Neural cell (in vitro differentiated cells): ENCODE data around the gene FAM210B. TPM values are rescaled to one million over a fixed set of nuclear protein-coding genes. Genes with fewer than 3 reads are reported as not detected.
A peak's percentile ranks its signal among the peaks of the same experiment; 100 is the strongest.
"Not testable (repeated sequence)": the region's sequence is repeated elsewhere in the genome, so short reads cannot be mapped to it uniquely, and the experiment has no call there.

ENCODE experiments used
- H2AFZ ChIP-seq: fragments of 200-600, 300-800 bp; sonication (generic), shearing (Covaris generic); 2 replicates; pipeline ENCODE4 v1.6.0; 2014; ENCODE audit warnings: low read depth, mild to moderate bottlenecking, antibody characterized with exemption, low read length, moderate library complexity
- H3F3A ChIP-seq: fragments of 200-600 bp; shearing (Covaris generic); 2 replicates; pipeline ENCODE4 v1.6.1; 2016; ENCODE audit warnings: mild to moderate bottlenecking, moderate library complexity, mixed read lengths, antibody characterized with exemption, low read length; ENCODE audit not compliant: insufficient read depth, poor library complexity, severe bottlenecking
- H3K27ac ChIP-seq: fragments of 200-600, 300-800 bp; sonication (generic), shearing (Covaris generic); 2 replicates; pipeline ENCODE4 v1.5.1; 2014; ENCODE audit warnings: mild to moderate bottlenecking, low read length, moderate library complexity
- H3K27me3 ChIP-seq: fragments of 300-800, 200-600 bp; sonication (generic), shearing (Covaris generic); 2 replicates; pipeline ENCODE4 v1.6.0; 2014; ENCODE audit warnings: mild to moderate bottlenecking, low read depth, low read length, moderate library complexity; ENCODE audit not compliant: insufficient read depth
- H3K36me3 ChIP-seq: fragments of 300-800, 200-600 bp; sonication (generic), shearing (Covaris generic); 2 replicates; pipeline ENCODE4 v1.5.1; 2014; ENCODE audit warnings: mild to moderate bottlenecking, antibody characterized with exemption, low read length, moderate library complexity; ENCODE audit not compliant: insufficient read depth
- H3K4me2 ChIP-seq: fragments of 300-800, 200-600 bp; sonication (generic), shearing (Covaris generic); 2 replicates; pipeline ENCODE4 v1.6.0; 2014; ENCODE audit warnings: mild to moderate bottlenecking, low read length
- H3K4me3 ChIP-seq: fragments of 300-800, 200-600 bp; sonication (generic), shearing (Covaris generic); 2 replicates; pipeline ENCODE4 v1.5.1; 2014; ENCODE audit warnings: mild to moderate bottlenecking, low read length, moderate library complexity
- H3K79me2 ChIP-seq: fragments of 200-600 bp; shearing (Covaris generic); replicated peaks from 2 replicates; pipeline ENCODE4 v1.6.0; 2014; ENCODE audit warnings: mild to moderate bottlenecking, low read length, moderate library complexity; ENCODE audit not compliant: insufficient read depth
- H3K9ac ChIP-seq: fragments of 300-800, 200-600 bp; sonication (generic), shearing (Covaris generic); 2 replicates; pipeline ENCODE4 v1.6.1; 2016; ENCODE audit warnings: mild to moderate bottlenecking, low read length, mixed read lengths
- H3K9me2 ChIP-seq: fragments of 200-600 bp; shearing (Covaris generic); 2 replicates; pipeline ENCODE4 v1.6.1; 2016; ENCODE audit warnings: mild to moderate bottlenecking, low read length, mixed read lengths; ENCODE audit not compliant: insufficient read depth
- H3K9me3 ChIP-seq: fragments of 200-600, 300-800 bp; sonication (generic), shearing (Covaris generic); 2 replicates; pipeline ENCODE4 v1.6.1; 2016; ENCODE audit warnings: mild to moderate bottlenecking, mixed run types, low read length, moderate library complexity, mixed read lengths
- H4K20me1 ChIP-seq: fragments of 200-600 bp; shearing (Covaris generic); 2 replicates; pipeline ENCODE4 v1.6.1; 2016; ENCODE audit warnings: mild to moderate bottlenecking, mixed run types; ENCODE audit not compliant: insufficient read depth
- EZH2 ChIP-seq: fragments of 200-600, 300-800 bp; shearing (Covaris generic), sonication (generic); IDR thresholded peaks from 2 replicates; pipeline ENCODE4 v1.6.1; 2014; ENCODE audit warnings: antibody characterized with exemption, low read length, borderline replicate concordance, mild to moderate bottlenecking; ENCODE audit not compliant: insufficient read depth, poor library complexity, severe bottlenecking
- MXI1 ChIP-seq: fragments of 450-650 bp; conservative IDR thresholded peaks from 2 replicates; pipeline ENCODE4 v1.6.1; 2014; ENCODE audit warnings: antibody characterized with exemption, mild to moderate bottlenecking; ENCODE audit not compliant: poor library complexity, severe bottlenecking
- POLR2AphosphoS5 ChIP-seq: IDR thresholded peaks from 2 replicates; pipeline ENCODE4 v1.6.1; 2012
- RAD21 ChIP-seq: fragments of 450-650 bp; conservative IDR thresholded peaks from 2 replicates; pipeline ENCODE4 v1.6.1; 2014; ENCODE audit warnings: antibody characterized with exemption, mild to moderate bottlenecking, moderate library complexity
- SMC3 ChIP-seq: fragments of 450-650 bp; conservative IDR thresholded peaks from 2 replicates; pipeline ENCODE4 v1.6.1; 2014; ENCODE audit warnings: antibody characterized with exemption, mild to moderate bottlenecking, moderate library complexity; ENCODE audit not compliant: poor library complexity
- polyA plus RNA-seq: library from polyadenylated mRNA; depleted of rRNA; stranded (reverse); fragments of >200 nt; gene quantifications from 2 replicates; pipeline ENCODE4 v1.2.3, GENCODE V29; 2014
- TF ChIP-seq, protein P1 (sequence below): IDR thresholded peaks from 2 replicates; pipeline ENCODE4 v1.6.1; 2012; ENCODE audit warnings: borderline replicate concordance

Gene FAM210B
- polyA plus RNA-seq, 1 donor from 2014 or later = 6.6 TPM

DNA sequence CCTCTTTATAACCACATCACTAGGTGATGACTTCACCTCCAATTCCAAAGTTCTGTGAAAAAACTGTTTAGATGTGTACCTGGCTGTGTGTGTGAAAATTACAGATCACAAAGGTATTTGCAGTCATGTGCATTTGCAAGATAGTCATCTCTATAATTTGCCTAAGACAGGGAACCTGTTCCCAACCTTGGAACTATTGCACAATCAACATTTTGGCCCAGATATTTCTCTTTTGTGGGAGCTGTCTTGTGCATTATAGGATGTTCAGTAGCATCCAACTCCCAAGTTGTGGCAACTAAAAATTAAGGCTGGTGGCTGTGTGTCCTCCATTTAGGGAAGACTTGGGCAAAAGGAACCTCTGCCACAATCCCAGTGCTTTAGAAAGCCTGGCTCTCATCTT is 34.0 kb upstream of the FAM210B start:
- Histone ChIP-seq H3K9me3 (no peaks in the 10 kb centered on the region), H3K9ac (no peak overlapping the region)

DNA sequence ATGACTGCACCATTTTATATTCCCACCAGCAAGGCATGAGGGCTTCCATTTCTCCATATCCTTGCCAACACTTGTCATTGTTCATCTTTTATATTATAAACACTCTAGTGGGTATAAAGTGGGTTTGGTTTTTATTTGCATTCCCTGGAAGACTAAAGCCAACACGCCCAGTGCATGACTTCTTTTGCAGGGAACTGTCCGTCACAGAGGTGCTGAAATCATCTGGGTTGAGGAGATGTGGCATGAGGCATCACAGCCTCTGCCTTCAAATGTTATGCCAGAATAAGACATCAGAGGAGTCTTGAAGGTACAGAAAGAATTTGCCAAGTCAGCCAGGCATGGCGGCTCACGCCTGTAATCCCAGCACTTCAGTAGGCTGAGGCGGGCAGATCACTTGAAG is 29.9 kb upstream of the FAM210B start:
- TF ChIP-seq EZH2 = no peak
- TF ChIP-seq, protein P1, sequence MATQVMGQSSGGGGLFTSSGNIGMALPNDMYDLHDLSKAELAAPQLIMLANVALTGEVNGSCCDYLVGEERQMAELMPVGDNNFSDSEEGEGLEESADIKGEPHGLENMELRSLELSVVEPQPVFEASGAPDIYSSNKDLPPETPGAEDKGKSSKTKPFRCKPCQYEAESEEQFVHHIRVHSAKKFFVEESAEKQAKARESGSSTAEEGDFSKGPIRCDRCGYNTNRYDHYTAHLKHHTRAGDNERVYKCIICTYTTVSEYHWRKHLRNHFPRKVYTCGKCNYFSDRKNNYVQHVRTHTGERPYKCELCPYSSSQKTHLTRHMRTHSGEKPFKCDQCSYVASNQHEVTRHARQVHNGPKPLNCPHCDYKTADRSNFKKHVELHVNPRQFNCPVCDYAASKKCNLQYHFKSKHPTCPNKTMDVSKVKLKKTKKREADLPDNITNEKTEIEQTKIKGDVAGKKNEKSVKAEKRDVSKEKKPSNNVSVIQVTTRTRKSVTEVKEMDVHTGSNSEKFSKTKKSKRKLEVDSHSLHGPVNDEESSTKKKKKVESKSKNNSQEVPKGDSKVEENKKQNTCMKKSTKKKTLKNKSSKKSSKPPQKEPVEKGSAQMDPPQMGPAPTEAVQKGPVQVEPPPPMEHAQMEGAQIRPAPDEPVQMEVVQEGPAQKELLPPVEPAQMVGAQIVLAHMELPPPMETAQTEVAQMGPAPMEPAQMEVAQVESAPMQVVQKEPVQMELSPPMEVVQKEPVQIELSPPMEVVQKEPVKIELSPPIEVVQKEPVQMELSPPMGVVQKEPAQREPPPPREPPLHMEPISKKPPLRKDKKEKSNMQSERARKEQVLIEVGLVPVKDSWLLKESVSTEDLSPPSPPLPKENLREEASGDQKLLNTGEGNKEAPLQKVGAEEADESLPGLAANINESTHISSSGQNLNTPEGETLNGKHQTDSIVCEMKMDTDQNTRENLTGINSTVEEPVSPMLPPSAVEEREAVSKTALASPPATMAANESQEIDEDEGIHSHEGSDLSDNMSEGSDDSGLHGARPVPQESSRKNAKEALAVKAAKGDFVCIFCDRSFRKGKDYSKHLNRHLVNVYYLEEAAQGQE = peak; percentile 45
- H3K9ac ChIP-seq = no peak overlapping the region
- no peaks in the 10 kb centered on the region for H3K9me2 ChIP-seq
- no peak overlapping the region for H3K4me2 ChIP-seq
- H3K4me3 ChIP-seq = no peak overlapping the region
- H3K9me3 ChIP-seq = no peaks in the 10 kb centered on the region
- H3F3A ChIP-seq = no peaks in the 10 kb centered on the region
- no peaks in the 10 kb centered on the region for H3K27me3 ChIP-seq
- H4K20me1 ChIP-seq = no peaks in the 10 kb centered on the region
- no peaks in the 10 kb centered on the region for H3K36me3 ChIP-seq
- H3K79me2 ChIP-seq = no peaks in the 10 kb centered on the region
- H2AFZ ChIP-seq = no peak overlapping the region
- no peak overlapping the region for H3K27ac ChIP-seq

More for the DNA sequence above, 34.0 kb upstream of the FAM210B start:
- Histone ChIP-seq H3K79me2 (no peaks in the 10 kb centered on the region), H3K27me3 (no peaks in the 10 kb centered on the region), H4K20me1 (no peaks in the 10 kb centered on the region), H3K36me3 (no peaks in the 10 kb centered on the region), H3K27ac (no peak overlapping the region), H2AFZ (no peak overlapping the region), H3F3A (no peaks in the 10 kb centered on the region), H3K4me2 (no peak overlapping the region), H3K4me3 (no peak overlapping the region), H3K9me2 (no peaks in the 10 kb centered on the region)
- no peak for TF ChIP-seq SMC3
- TF ChIP-seq MXI1 = no peak
- TF ChIP-seq RAD21 = no peak
- no peak for TF ChIP-seq POLR2AphosphoS5

DNA sequence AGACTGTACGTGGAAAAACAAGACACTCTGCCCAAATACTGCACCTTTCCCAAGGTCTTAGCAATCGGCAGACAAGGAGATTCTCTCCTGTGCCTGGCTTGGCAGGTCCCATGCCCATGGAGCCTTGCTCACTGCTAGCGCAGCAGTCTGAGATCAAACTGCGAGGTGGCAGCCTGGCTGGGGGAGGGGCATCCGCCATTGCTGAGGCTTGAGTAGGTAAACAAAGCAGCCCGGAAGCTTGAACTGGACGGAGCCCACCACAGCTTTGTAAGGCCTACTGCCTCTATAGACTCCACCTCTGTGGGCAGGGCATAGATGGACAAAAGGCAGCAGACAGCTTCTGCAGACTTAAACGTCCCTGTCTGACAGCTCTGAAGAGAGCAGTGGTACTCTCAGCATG is 22.1 kb upstream of the FAM210B start:
- not testable (repeated sequence) for H3K9me3 ChIP-seq, H3K36me3 ChIP-seq, H3K9me2 ChIP-seq, H2AFZ ChIP-seq, H3K27ac ChIP-seq, H3K27me3 ChIP-seq, H3F3A ChIP-seq, H3K9ac ChIP-seq, H3K79me2 ChIP-seq, H4K20me1 ChIP-seq, H3K4me3 ChIP-seq, H3K4me2 ChIP-seq

DNA sequence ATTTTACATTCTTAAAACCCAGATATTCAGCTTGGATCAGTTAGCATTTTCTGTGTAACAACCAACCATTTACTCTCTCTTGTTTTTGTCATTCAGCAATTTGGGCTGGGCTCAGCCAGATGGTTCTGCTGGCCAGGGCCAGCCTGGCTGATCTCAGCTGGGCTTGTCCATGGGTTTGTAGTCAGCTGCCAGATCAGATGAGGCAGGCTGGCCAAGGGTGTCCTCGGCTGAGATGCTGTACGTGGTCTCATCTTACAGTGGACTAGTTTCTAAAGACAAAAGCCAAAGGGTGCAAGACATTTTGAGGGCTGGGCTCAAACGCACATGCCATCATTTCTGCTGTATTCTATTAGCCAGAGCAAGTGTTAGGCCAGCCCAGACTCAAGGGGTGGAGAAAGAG is 16.0 kb upstream of the FAM210B start:
- Histone ChIP-seq H3K4me3 (no peak overlapping the region), H3K9ac (no peak overlapping the region), H3K4me2 (no peak overlapping the region), H3F3A (no peaks in the 10 kb centered on the region), H3K27me3 (peaks cover 15% of the 10 kb centered on the region), H3K9me3 (no peaks in the 10 kb centered on the region), H3K27ac (no peak overlapping the region), H4K20me1 (no peaks in the 10 kb centered on the region), H3K79me2 (no peaks in the 10 kb centered on the region), H2AFZ (no peak overlapping the region), H3K36me3 (no peaks in the 10 kb centered on the region), H3K9me2 (no peaks in the 10 kb centered on the region)
- TF ChIP-seq EZH2 = no peak
- TF ChIP-seq, protein P1 = no peak
